HFFc6 (cell line): ENCODE measurements around the gene SH2D1B. TPM values are rescaled to one million over a fixed set of nuclear protein-coding genes. Genes with fewer than 3 reads are reported as not detected.

Experiments used
- DNase-seq: peaks from one replicate; pipeline ENCODE4 v3.0.0-alpha.2; 2018
- H3K27ac Mint-ChIP-seq: 2 replicates; pipeline ENCODE4 v1.8.0; 2020; ENCODE audit warnings: mild to moderate bottlenecking, mixed read lengths
- H3K27me3 Mint-ChIP-seq: 2 replicates; pipeline ENCODE4 v1.8.0; 2021; ENCODE audit warnings: mild to moderate bottlenecking, moderate library complexity, mixed read lengths; ENCODE audit not compliant: insufficient read depth
- H3K36me3 Mint-ChIP-seq: 2 replicates; pipeline ENCODE4 v1.8.0; 2021; ENCODE audit warnings: low read depth, mixed read lengths
- H3K4me1 Mint-ChIP-seq: 2 replicates; pipeline ENCODE4 v1.8.0; 2020; ENCODE audit warnings: low read depth, mixed read lengths
- H3K4me3 Mint-ChIP-seq: 2 replicates; pipeline ENCODE4 v1.8.0; 2020; ENCODE audit warnings: mild to moderate bottlenecking, moderate library complexity, mixed read lengths
- H3K9me3 Mint-ChIP-seq: 2 replicates; pipeline ENCODE4 v1.8.0; 2020; ENCODE audit warnings: mild to moderate bottlenecking, mixed read lengths
- CTCF ChIP-seq: fragments of 200-600 bp; sonication (generic); IDR thresholded peaks from 2 replicates; pipeline ENCODE4 v1.5.0; 2021; ENCODE audit warnings: antibody characterized with exemption, mild to moderate bottlenecking
- total RNA-seq, 6 experiments: library from RNA; stranded (reverse); fragmentation: NEBNext Ultra II Directional; extraction: Animal tissue kit (Norgen Biotek cat#: 25700); gene quantifications; 2 replicates in 1 of 6; 3 replicates in 5 of 6; pipeline ENCODE4 v1.2.3, GENCODE V29; 2021

The SH2D1B gene
- total RNA-seq, 6 experiments from 2014 or later = not detected

- H3K9me3 Mint-ChIP-seq = no peaks in the 10 kb centered on the region
- H3K36me3 Mint-ChIP-seq = no peaks in the 10 kb centered on the region
- peaks cover 5% of the 10 kb centered on the region for H3K27me3 Mint-ChIP-seq
- DNase-seq = no peak
- TF ChIP-seq CTCF = no peak
- H3K4me3 Mint-ChIP-seq = no peak overlapping the region
- peaks cover 22% of the 10 kb centered on the region for H3K4me1 Mint-ChIP-seq
- no peak overlapping the region for H3K27ac Mint-ChIP-seq
These were observed 43.5 kb downstream of the SH2D1B start for GRCh38 chr1:162368451-162368850.

GRCh38 chr1:162367772-162368171, 44.2 kb downstream of the SH2D1B start:
- no peak overlapping the region for H3K27ac Mint-ChIP-seq
- no peaks in the 10 kb centered on the region for H3K36me3 Mint-ChIP-seq
- peaks cover 21% of the 10 kb centered on the region for H3K4me1 Mint-ChIP-seq
- H3K4me3 Mint-ChIP-seq = peak overlapping the region; percentile 88
- H3K27me3 Mint-ChIP-seq = peaks cover 4% of the 10 kb centered on the region
- no peaks in the 10 kb centered on the region for H3K9me3 Mint-ChIP-seq
- TF ChIP-seq CTCF = no peak
- DNase-seq = no peak

DNA sequence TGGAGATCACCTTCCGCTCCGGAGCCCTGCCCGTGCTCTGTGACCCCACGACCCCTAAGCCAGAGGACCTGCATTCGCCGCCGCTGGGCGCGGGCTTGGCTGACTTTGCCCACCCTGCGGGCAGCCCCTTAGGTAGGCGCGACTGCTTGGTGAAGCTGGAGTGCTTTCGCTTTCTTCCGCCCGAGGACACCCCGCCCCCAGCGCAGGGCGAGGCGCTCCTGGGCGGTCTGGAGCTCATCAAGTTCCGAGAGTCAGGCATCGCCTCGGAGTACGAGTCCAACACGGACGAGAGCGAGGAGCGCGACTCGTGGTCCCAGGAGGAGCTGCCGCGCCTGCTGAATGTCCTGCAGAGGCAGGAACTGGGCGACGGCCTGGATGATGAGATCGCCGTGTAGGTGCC, 44.9 kb downstream of the SH2D1B start:
- no peaks in the 10 kb centered on the region for H3K36me3 Mint-ChIP-seq
- peak overlapping the region; percentile 88 for H3K4me3 Mint-ChIP-seq
- H3K4me1 Mint-ChIP-seq = peaks cover 17% of the 10 kb centered on the region
- no peak for TF ChIP-seq CTCF
- H3K9me3 Mint-ChIP-seq = no peaks in the 10 kb centered on the region
- peak overlapping the region; percentile 45; the same call in 1 of the 2 replicates for H3K27ac Mint-ChIP-seq
- peaks cover 4% of the 10 kb centered on the region for H3K27me3 Mint-ChIP-seq
- peak; percentile 51 for DNase-seq

DNA sequence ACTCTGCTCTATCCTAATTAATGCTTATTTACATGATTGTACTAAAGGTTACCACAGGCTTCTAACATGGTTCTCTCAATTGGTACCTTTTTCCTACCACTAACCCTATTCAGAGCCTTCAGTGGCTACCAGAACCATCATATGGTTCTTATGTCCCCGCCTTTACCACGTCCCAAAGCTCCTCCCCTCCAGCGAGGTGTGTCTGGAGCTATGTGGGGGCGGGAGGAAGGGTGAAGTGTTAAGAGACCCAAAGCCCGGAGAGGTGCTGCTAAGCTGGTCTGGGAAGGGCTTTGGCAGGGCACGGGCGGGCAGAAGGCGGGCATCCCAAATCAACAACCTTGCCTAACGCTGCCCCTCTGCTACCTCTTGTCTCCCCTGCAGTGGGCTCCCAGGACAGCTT, 45.3 kb downstream of the SH2D1B start:
- no peaks in the 10 kb centered on the region for H3K9me3 Mint-ChIP-seq
- peaks cover 4% of the 10 kb centered on the region for H3K27me3 Mint-ChIP-seq
- no peaks in the 10 kb centered on the region for H3K36me3 Mint-ChIP-seq
- H3K4me3 Mint-ChIP-seq = peak overlapping the region; percentile 88
- peak overlapping the region; percentile 45; the same call in 1 of the 2 replicates for H3K27ac Mint-ChIP-seq
- TF ChIP-seq CTCF = no peak
- H3K4me1 Mint-ChIP-seq = peaks cover 13% of the 10 kb centered on the region
- no peak for DNase-seq

GRCh38 chr1:162366149-162366548, 45.8 kb downstream of the SH2D1B start:
- DNase-seq = no peak
- no peaks in the 10 kb centered on the region for H3K36me3 Mint-ChIP-seq
- H3K27ac Mint-ChIP-seq = no peak overlapping the region
- H3K4me1 Mint-ChIP-seq = peaks cover 10% of the 10 kb centered on the region
- TF ChIP-seq CTCF = no peak
- no peaks in the 10 kb centered on the region for H3K9me3 Mint-ChIP-seq
- peak overlapping the region; percentile 88; the same call in 1 of the 2 replicates for H3K4me3 Mint-ChIP-seq
- peaks cover 4% of the 10 kb centered on the region for H3K27me3 Mint-ChIP-seq
